ENCODE measurements around the gene ZNF367.

The ZNF367 gene

DNA sequence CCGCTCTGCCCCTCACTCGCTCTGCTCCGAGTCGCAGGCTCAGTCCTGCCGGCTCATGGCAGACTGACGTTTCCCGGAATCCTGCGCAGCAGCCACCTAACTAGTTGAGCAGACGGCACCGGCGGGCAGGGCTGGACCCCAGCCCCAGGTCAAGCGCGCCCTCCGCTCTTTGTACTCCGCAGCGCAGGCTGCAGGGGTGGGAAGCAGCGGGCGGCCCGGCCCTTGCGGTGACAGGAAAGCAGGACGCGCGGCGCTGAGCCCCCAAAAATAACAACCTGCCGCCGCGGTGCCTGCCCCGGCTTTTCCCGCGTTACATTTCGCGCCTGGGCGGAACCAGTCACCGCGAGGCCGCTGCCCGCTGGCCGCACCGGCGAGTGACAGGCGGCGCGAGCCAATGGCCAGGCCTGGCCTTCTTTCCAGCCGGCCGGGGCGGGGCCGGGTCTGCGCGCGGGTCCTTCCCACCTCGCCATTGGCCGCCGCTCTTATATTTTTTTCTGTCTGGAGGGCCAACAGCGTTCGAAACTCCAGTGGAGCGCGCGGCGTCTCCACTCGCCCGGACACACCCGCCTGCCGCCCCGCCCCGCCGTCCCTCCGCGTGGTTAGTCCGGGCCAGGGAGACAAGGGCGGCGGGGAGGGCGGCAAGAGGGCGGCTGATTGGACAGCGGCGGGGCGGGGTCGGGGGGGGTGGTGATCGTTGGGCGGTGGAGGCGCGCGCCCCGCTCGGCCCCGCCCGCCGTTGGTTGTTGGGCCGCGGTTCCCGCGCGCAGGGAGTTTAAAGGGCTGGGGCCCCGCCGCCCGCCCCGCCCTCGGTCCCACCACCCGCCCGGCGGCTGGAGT is at the start of gene ZNF367:
ZNF367 (minus strand) TSS at position 288 of the 837 bp plus-strand sequence. CDS start 338 bp downstream, outside the sequence.
- DNase-seq (ENCODE audit: low read depth), result peak; percentile 96

DNA sequence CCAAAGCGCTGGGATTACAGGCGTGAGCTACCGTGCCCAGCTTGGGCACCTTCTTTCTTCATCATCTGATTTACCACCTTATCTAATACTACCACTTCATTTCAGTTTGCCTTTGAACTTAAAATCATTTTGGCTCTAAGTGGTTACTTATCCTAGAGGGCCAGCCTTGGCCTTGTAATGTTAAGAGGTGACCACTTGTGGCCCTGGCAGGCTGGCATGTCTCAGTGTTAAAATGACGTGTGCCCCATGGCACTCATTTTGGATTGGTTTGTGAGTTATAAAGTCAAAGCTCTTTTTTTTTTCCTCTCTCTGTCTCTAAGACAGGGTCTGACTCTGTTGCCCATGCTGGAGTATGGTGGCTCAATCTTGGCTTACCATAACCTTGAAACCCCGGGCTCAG is 49.6 kb upstream of the ZNF367 start:
- no peak for DNase-seq (ENCODE audit: low read depth)

GRCh38 chr9:96464426-96464825 is 46.3 kb upstream of the ZNF367 start:
- no peak for DNase-seq (ENCODE audit: low read depth)

DNA sequence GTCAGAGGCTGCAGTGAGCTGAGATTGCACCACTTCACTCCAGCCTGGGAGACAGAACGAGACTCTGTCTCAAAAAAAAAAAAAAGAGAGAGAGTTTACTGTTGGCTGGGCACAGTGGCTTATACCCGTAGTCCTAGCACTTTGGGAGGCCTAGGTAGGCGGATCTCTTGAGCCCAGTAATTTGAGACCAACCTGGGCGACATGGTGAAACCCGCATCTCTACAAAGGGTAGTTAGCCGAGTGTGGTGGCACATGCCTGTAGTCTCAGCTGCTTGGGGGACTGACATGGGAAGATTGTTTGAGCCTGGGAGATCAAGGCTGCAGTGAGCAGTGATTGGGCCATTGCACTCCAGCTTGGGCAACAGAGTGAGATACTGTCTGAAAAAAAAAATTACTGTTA is 44.4 kb upstream of the ZNF367 start:
- no peak for DNase-seq (ENCODE audit: low read depth)

GRCh38 chr9:96461336-96461735 is 43.2 kb upstream of the ZNF367 start:
- DNase-seq (ENCODE audit: low read depth), result no peak

GRCh38 chr9:96460882-96461281 is 42.7 kb upstream of the ZNF367 start:
- peak; percentile 30 for DNase-seq (ENCODE audit: low read depth)

DNA sequence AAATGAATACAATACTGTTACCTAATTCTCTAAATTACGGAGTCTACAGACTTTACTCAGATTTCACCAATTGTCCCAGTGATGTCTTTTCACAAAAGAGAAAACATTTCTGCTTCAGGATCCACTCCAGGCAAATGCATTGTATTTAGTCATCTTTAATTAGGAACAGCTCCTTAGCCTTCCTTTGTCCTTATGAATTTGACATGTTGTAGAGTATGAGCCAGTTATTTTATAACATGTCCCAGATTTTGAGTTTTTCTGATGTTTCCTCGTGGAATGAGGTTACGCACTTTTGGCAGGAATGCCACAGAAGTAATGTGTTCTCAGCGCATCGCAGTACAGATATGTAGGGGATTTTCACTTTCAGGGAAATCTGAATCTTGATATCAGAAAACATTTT is 42.3 kb upstream of the ZNF367 start:
- DNase-seq (ENCODE audit: low read depth), result peak; percentile 41

GRCh38 chr9:96459268-96460007 is 41.3 kb upstream of the ZNF367 start:
- no peak for DNase-seq (ENCODE audit: low read depth)

DNA sequence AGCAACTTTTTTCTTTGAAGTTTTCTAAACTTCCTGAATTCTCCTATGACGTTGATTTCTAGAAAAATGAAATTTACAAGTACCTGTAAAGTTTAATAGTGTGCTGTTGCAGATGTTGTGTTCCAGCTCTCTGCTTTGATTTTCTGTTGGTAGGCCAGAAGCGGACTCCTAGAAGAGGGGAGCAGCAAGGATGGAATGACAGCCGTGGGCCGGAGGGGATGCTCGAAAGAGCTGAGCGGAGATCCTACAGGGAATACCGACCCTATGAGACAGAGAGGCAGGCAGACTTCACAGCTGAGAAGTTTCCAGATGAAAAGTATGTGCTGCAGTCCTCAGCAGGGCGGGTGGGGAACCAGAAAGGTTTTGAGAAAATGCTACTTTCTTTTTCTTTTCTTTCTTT is 40.1 kb upstream of the ZNF367 start:
- no peak for DNase-seq (ENCODE audit: low read depth)

- DNase-seq (ENCODE audit: low read depth), result no peak
Measured at GRCh38 chr9:96457266-96457665, 39.1 kb upstream of the ZNF367 start.

DNA sequence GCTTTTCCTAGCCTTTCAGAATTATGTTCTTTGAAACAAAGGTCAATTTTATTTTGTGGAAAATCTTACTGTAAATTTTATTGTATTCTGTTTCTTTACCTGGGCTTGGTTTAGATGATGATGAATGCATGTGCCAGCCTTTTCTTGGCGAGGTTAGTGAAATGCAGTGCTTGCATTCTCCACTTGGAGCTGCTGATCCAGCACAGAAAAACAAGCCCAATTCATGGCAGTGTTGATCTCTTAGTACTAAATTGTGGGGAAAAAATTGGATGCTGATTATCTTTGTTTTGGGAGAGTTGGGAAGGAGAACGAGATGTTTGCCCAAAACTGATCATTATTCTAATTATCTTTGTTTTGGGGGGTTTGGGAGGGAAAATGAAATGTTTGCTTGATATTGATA is 35.5 kb upstream of the ZNF367 start:
- peak; percentile 47 for DNase-seq (ENCODE audit: low read depth)

- no peak for DNase-seq (ENCODE audit: low read depth)
Measured at GRCh38 chr9:96450613-96451528, 32.7 kb upstream of the ZNF367 start.

DNA sequence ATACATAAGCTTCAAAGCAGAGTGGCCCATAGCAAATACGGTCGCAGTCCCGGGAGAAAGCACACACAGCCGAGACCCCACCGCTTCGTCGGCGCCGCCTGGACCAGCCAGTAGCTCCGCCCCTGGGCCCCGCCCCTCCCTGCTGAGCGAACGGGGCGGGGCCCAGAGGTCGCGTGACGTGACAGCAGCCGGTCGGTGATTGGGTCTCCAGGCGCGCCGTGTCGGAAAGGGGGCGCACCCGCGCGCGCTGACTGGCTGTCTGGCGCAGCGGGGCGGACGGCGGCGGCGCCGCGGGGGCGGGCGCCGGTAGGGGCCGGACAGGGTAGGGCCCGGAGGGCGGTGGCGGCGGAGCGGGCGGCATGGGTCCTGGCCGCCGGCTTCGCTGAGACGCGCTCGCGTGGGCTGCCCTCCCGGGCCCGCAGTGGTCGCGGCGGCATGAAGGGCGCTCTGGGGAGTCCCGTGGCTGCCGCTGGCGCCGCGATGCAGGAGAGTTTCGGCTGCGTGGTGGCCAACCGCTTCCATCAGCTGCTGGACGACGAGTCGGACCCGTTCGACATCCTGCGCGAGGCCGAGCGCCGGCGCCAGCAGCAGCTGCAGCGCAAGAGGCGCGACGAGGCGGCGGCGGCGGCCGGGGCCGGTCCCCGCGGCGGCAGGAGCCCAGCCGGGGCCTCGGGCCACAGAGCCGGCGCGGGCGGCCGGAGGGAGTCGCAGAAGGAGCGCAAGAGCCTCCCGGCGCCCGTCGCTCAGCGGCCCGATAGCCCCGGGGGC is 31.9 kb upstream of the ZNF367 start, which contains the start of gene HABP4:
HABP4 (plus strand) TSS at position 325 of the 768 bp plus-strand sequence; CDS start at position 436, 111 bp downstream.
- DNase-seq (ENCODE audit: low read depth), result peak; percentile 85

GRCh38 chr9:96449523-96449844 is 31.3 kb upstream of the ZNF367 start:
- DNase-seq (ENCODE audit: low read depth), result no peak

DNA sequence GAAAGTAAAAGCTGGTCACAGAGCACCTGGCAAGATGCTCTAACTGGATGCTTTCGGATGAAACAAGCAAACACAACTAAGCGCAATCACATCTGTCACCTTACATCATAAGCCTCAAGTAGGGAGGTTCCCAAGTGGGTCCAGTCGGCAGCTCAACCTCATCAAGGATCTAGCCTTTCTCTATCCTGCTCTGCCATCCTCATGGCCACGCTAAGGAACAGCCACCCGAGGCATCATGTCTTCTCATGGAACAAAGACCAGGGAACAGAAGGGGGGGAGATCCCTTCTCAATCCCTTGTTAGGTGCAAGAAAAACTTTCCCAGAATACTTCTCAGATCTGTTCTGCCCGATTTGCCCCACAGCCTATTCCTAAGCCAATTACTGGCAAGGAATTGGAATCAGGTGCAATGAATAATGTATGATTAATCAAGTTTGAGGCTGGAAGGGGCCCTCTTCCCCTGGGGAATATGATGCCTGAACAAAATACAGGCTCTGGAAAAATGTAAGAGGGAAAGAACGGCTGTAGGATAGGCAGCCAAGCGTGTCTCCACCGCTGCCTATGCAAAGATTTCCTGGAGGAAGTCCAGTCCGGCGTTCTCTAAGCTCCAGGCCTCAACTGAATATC is 30.5 kb upstream of the ZNF367 start:
- peak; percentile 13 for DNase-seq (ENCODE audit: low read depth)

GRCh38 chr9:96447406-96447805 is 29.2 kb upstream of the ZNF367 start:
- DNase-seq (ENCODE audit: low read depth), result no peak

DNA sequence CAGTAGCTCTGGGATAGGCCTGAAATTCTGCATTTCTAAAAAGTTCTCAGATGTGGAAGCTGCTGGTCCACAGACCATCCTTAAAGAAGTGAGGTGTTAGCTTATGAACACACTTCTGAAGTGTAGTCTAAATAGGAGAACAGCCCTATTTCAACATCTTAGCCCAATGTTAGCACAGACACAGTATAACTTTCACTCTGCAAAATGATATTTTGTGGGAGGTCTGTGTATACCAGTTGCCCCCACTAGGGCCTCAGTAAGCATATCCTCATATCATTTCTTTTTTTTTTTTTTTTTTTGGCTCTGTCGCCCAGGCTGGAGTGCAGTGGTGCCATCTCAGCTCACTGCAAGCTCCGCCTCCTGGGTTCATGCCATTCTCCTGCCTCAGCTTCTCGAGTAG is 24.3 kb upstream of the ZNF367 start:
- DNase-seq (ENCODE audit: low read depth), result no peak

- DNase-seq (ENCODE audit: low read depth), result no peak
Measured at GRCh38 chr9:96441798-96442445, 23.8 kb upstream of the ZNF367 start.

GRCh38 chr9:96440671-96441199 is 22.6 kb upstream of the ZNF367 start:
- no peak for DNase-seq (ENCODE audit: low read depth)

DNA sequence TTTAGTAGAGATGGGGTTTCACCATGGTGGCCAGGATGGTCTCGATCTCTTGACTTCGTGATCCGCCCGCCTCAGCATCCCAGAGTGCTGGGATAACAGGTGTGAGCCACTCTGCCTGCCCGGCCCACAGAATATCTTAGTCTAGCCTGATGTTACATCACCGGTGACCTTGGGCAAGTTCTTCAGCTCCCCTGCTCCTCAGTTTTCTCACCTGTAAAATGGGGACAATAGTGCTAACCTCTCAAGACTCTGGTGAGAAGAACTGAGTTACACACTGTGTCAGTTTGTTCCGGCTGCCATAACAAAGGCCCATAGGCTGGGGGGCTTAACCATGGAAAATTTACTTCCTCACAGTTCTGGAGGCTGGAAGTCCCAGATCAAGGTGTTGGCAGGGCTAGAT is 19.3 kb upstream of the ZNF367 start:
- no peak for DNase-seq (ENCODE audit: low read depth)

Measured in fibroblast of the conjunctiva (primary cell).